HCT116 (cell line): ENCODE data around the gene CCDC15. TPM values are rescaled to one million over a fixed set of nuclear protein-coding genes. Genes with fewer than 3 reads are reported as not detected.

Experiments
- ATAC-seq: fragments of 200-7000 bp; cut with Tn5 transposase; 2 replicates; pipeline ENCODE4 v1.9.1; 2020; ENCODE audit warnings: mild to moderate bottlenecking, moderate library complexity
- BruUV-seq: library from RNA; stranded (reverse); fragments of 400-500 nt; replicated peaks from 2 replicates; lab custom pipeline; 2021; lab: Mats Ljungman, UMichigan
- CTCF ChIA-PET: fragments of 300-600 bp; sonication (Branson Sonifier 250); formaldehyde crosslinking; loops from one replicate; lab custom pipeline; 2021; ENCODE audit warnings: antibody characterized with exemption; lab: Charles Lee
- POLR2A ChIA-PET: fragments of 300-600, 350-600 bp; sonication (Branson Sonifier 250); formaldehyde crosslinking; loops from one replicate; lab custom pipeline; 2021; ENCODE audit warnings: antibody characterized with exemption; lab: Charles Lee
- RAD21 ChIA-PET, 2 experiments: fragments of 300-600 bp; sonication (Branson Sonifier 250); formaldehyde crosslinking; loops; one replicate each; lab custom pipeline; 2023; ENCODE audit warnings: low total read pairs in 2 of 2; ENCODE audit not compliant: uncharacterized antibody in 2 of 2, unreplicated experiment in 2 of 2, low non-redundant PET in 1 of 2; lab: Charles Lee
- DNase-seq: peaks from one replicate; pipeline ENCODE4 v3.0.0-alpha.2; 2010; ENCODE audit warnings: low read depth, low spot score
- H2AFZ ChIP-seq: fragments of 200-600 bp; shearing (Covaris generic), sonication (generic); 2 replicates; pipeline ENCODE4 v1.6.1; 2017; ENCODE audit warnings: low read depth, mixed run types, mixed read lengths, antibody characterized with exemption, low read length; ENCODE audit not compliant: poor library complexity, severe bottlenecking
- H3K27ac ChIP-seq: 2 replicates; pipeline ENCODE4 v1.5.1; 2012; ENCODE audit warnings: low read depth, low read length
- H3K27me3 ChIP-seq: fragments of 200-600 bp; sonication (generic); 2 replicates; pipeline ENCODE4 v1.6.1; 2016; ENCODE audit warnings: mixed run types, low read length, mixed read lengths; ENCODE audit not compliant: insufficient read depth
- H3K36me3 ChIP-seq, 2 experiments: fragments of 200-500 bp in 1 of 2; fragments of 200-600 bp in 1 of 2; sonication (Bioruptor generic) in 1 of 2; sonication (generic) in 1 of 2; 2 replicates each; pipeline versions ENCODE4 v1.5.1 to v1.6.1; 2014 to 2016; ENCODE audit warnings: low read length in 2 of 2, inconsistent platforms in 1 of 2, mixed read lengths in 1 of 2, mixed run types in 1 of 2; ENCODE audit not compliant: insufficient read depth in 2 of 2, control insufficient read depth in 1 of 2
- H3K4me1 ChIP-seq, 2 experiments: fragments of 200-600 bp in 1 of 2; sonication (generic) in 1 of 2; 2 replicates each; pipeline versions ENCODE4 v1.5.1 to v1.6.1; 2012 to 2017; ENCODE audit warnings: low read length in 2 of 2, inconsistent platforms in 1 of 2, mild to moderate bottlenecking in 1 of 2, mixed read lengths in 1 of 2, mixed run types in 1 of 2, moderate library complexity in 1 of 2; ENCODE audit not compliant: insufficient read depth in 2 of 2, control insufficient read depth in 1 of 2
- H3K4me2 ChIP-seq: fragments of 200-600 bp; sonication (generic); 2 replicates; pipeline ENCODE4 v1.6.1; 2017; ENCODE audit warnings: mixed run types, low read length, mixed read lengths
- H3K4me3 ChIP-seq, 2 experiments: fragments of 200-600 bp in 1 of 2; sonication (generic) in 1 of 2; replicated peaks in 1 of 2; 2 replicates each; pipeline ENCODE4 v1.5.1; 2011 to 2016; ENCODE audit warnings: low read length in 2 of 2, control low read depth in 1 of 2, low read depth in 1 of 2, mild to moderate bottlenecking in 1 of 2, mixed read lengths in 1 of 2, mixed run types in 1 of 2
- H3K79me2 ChIP-seq: fragments of 200-600 bp; sonication (generic); 2 replicates; pipeline ENCODE4 v1.6.1; 2017; ENCODE audit warnings: mild to moderate bottlenecking, mixed run types, low read length, moderate library complexity, mixed read lengths; ENCODE audit not compliant: insufficient read depth
- H3K9ac ChIP-seq: fragments of 200-600 bp; sonication (generic); 2 replicates; pipeline ENCODE4 v1.6.1; 2016; ENCODE audit warnings: low read length, mixed read lengths
- H3K9me2 ChIP-seq: fragments of 200-600 bp; sonication (generic), shearing (Covaris generic); 2 replicates; pipeline ENCODE4 v1.6.1; 2017; ENCODE audit warnings: mixed run types, mild to moderate bottlenecking, moderate library complexity; ENCODE audit not compliant: insufficient read depth
- H3K9me3 ChIP-seq, 2 experiments: fragments of 200-500 bp in 1 of 2; fragments of 200-600 bp in 1 of 2; sonication (Bioruptor generic) in 1 of 2; sonication (generic) in 1 of 2; 2 replicates each; pipeline ENCODE4 v1.6.1; 2014 to 2017; ENCODE audit warnings: low read length in 2 of 2, mixed read lengths in 2 of 2, inconsistent platforms in 1 of 2, low read depth in 1 of 2, mild to moderate bottlenecking in 1 of 2, mixed run types in 1 of 2, moderate library complexity in 1 of 2; ENCODE audit not compliant: control insufficient read depth in 1 of 2, insufficient read depth in 1 of 2
- H4K20me1 ChIP-seq: fragments of 200-600 bp; sonication (generic), shearing (Covaris generic); 2 replicates; pipeline ENCODE4 v1.6.1; 2017; ENCODE audit warnings: mixed run types, mild to moderate bottlenecking, moderate library complexity; ENCODE audit not compliant: insufficient read depth
- CBX3 ChIP-seq: IDR thresholded peaks from 2 replicates; pipeline ENCODE4 v1.6.1; 2012; ENCODE audit warnings: low read depth
- ELF1 ChIP-seq: IDR thresholded peaks from 2 replicates; pipeline ENCODE4 v1.6.1; 2012; ENCODE audit warnings: low read depth, borderline replicate concordance
- EZH2phosphoT487 ChIP-seq: fragments of 200-600 bp; IDR thresholded peaks from 2 replicates; pipeline ENCODE4 v1.6.1; 2018; ENCODE audit warnings: antibody characterized with exemption, borderline replicate concordance
- JUND ChIP-seq: IDR thresholded peaks from 2 replicates; pipeline ENCODE4 v1.6.1; 2012
- POLR2AphosphoS5 ChIP-seq: IDR thresholded peaks from 2 replicates; pipeline ENCODE4 v1.6.1; 2011; ENCODE audit warnings: mild to moderate bottlenecking, low read depth, low read length, moderate library complexity
- RAD21 ChIP-seq: IDR thresholded peaks from 2 replicates; pipeline ENCODE4 v1.6.1; 2012; ENCODE audit warnings: low read depth, mild to moderate bottlenecking
- SIN3A ChIP-seq: IDR thresholded peaks from 2 replicates; pipeline ENCODE4 v1.6.1; 2012; ENCODE audit warnings: low read depth
- YY1 ChIP-seq: IDR thresholded peaks from 2 replicates; pipeline ENCODE4 v1.6.1; 2011; ENCODE audit warnings: low read length, low read depth, moderate library complexity, mild to moderate bottlenecking; ENCODE audit not compliant: insufficient replicate concordance; ENCODE audit errors: extremely low read depth
- ZFX ChIP-seq: fragments of 450-650 bp; IDR thresholded peaks from 2 replicates; pipeline ENCODE4 v1.6.1; 2017
- ZNF274 ChIP-seq: fragments of 200-500 bp; sonication (Bioruptor generic); IDR thresholded peaks from 2 replicates; pipeline ENCODE4 v1.6.1; 2014; ENCODE audit warnings: mild to moderate bottlenecking, low read depth, low read length, inconsistent platforms
- intact Hi-C: fragments of 100-400 bp; cut with micrococcal nuclease; formaldehyde crosslinking; loops from 2 replicates; pipeline ENCODE4 v1.10.0; 2022
- total RNA-seq: library from RNA; stranded (reverse); gene quantifications from one replicate; pipeline ENCODE4 v1.2.1, GENCODE V29; 2021; ENCODE audit not compliant: unreplicated experiment
- TF ChIP-seq, protein P1 (sequence below): IDR thresholded peaks from 2 replicates; pipeline ENCODE4 v1.6.1; 2012
- TF ChIP-seq, protein P2 (sequence below): IDR thresholded peaks from 2 replicates; pipeline ENCODE4 v1.6.1; 2012
- TF ChIP-seq, protein P3 (sequence below): IDR thresholded peaks from 2 replicates; pipeline ENCODE4 v1.6.1; 2012; ENCODE audit warnings: low read depth

The CCDC15 gene
- total RNA-seq, 1 experiment from 2014 or later = 2.4 TPM

DNA sequence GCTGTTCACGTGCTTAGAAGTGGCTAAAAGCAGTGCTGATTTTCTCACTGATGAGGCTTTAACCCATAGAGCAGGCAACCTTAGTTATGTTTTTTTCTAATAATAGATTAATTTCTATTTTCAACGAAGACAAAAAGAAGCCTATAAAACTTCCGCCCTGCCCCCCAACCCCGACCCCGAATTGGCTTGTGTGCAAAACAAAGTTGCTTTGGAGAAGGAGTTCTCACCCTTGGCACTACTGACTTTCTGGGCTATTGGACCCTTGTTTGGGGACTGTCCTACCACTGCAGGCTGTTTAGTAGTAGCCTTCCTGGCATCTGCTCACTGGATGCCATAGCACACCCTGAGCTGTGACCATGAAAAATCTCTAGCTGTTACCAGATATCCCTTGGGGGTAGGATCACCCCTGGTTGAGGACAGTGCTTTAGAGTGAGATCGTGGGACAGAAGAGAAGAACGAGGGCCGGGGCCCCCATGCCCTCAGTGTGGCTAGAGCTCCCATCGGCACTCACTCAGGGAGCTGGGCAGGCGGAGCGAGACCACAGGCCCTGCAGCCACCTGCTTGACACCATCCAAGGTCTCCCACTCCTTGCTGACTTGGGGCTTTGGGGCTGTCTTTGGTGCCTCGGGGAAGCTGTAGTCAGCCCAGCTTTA, 126.0 kb downstream of the CCDC15 start:
- ChIA-PET POLR2A (no interaction called here), CTCF (interaction anchor here (3.0 kb wide), 1 partner anchor 11 kb away, joined by 10 read pairs; no protein-coding TSS in a partner anchor), RAD21 (interaction anchor here in 1 of 2 experiments (0.6 kb wide), 1 partner anchor 17 kb away, joined by 3 read pairs; the partner anchor contains the start of gene SLC37A2)
- Histone ChIP-seq H3K36me3 (no peaks in the 10 kb centered on the region), H3K4me3 (no peak overlapping the region), H3K9me2 (no peaks in the 10 kb centered on the region), H3K79me2 (no peaks in the 10 kb centered on the region), H4K20me1 (no peaks in the 10 kb centered on the region), H2AFZ (no peak overlapping the region), H3K9ac (no peak overlapping the region), H3K4me1 (peaks cover 8 to 63% of the 10 kb centered on the region in 2 experiments; a peak in 2 of 4 replicates), H3K4me2 (no peak overlapping the region), H3K27me3 (no peaks in the 10 kb centered on the region), H3K9me3 (no peaks in the 10 kb centered on the region), H3K27ac (no peak overlapping the region)
- ATAC-seq = no peak
- TF ChIP-seq ZFX (no peak), YY1 (no peak), JUND (no peak), ZNF274 (no peak), POLR2AphosphoS5 (no peak), SIN3A (no peak), RAD21 (no peak), ELF1 (no peak), EZH2phosphoT487 (no peak), CBX3 (no peak)
- TF ChIP-seq, protein P1, sequence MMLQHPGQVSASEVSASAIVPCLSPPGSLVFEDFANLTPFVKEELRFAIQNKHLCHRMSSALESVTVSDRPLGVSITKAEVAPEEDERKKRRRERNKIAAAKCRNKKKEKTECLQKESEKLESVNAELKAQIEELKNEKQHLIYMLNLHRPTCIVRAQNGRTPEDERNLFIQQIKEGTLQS = no peak
- TF ChIP-seq, protein P2, sequence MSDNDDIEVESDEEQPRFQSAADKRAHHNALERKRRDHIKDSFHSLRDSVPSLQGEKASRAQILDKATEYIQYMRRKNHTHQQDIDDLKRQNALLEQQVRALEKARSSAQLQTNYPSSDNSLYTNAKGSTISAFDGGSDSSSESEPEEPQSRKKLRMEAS = no peak
- TF ChIP-seq, protein P3, sequence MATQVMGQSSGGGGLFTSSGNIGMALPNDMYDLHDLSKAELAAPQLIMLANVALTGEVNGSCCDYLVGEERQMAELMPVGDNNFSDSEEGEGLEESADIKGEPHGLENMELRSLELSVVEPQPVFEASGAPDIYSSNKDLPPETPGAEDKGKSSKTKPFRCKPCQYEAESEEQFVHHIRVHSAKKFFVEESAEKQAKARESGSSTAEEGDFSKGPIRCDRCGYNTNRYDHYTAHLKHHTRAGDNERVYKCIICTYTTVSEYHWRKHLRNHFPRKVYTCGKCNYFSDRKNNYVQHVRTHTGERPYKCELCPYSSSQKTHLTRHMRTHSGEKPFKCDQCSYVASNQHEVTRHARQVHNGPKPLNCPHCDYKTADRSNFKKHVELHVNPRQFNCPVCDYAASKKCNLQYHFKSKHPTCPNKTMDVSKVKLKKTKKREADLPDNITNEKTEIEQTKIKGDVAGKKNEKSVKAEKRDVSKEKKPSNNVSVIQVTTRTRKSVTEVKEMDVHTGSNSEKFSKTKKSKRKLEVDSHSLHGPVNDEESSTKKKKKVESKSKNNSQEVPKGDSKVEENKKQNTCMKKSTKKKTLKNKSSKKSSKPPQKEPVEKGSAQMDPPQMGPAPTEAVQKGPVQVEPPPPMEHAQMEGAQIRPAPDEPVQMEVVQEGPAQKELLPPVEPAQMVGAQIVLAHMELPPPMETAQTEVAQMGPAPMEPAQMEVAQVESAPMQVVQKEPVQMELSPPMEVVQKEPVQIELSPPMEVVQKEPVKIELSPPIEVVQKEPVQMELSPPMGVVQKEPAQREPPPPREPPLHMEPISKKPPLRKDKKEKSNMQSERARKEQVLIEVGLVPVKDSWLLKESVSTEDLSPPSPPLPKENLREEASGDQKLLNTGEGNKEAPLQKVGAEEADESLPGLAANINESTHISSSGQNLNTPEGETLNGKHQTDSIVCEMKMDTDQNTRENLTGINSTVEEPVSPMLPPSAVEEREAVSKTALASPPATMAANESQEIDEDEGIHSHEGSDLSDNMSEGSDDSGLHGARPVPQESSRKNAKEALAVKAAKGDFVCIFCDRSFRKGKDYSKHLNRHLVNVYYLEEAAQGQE = no peak
- intact Hi-C loops = no loop called here
- no peak for DNase-seq
- BruUV-seq = no TSS peak
